ENCODE results near the gene ZSCAN22. TPM values are rescaled to one million over a fixed set of nuclear protein-coding genes. Genes with fewer than 3 reads are reported as not detected.

Gene ZSCAN22
- total and polyA plus RNA-seq, 2 of the 13 experiments (the other 11 are each of a cell fraction or from before 2014, with no cell fraction given): 2.5 to 3.5 TPM

DNA sequence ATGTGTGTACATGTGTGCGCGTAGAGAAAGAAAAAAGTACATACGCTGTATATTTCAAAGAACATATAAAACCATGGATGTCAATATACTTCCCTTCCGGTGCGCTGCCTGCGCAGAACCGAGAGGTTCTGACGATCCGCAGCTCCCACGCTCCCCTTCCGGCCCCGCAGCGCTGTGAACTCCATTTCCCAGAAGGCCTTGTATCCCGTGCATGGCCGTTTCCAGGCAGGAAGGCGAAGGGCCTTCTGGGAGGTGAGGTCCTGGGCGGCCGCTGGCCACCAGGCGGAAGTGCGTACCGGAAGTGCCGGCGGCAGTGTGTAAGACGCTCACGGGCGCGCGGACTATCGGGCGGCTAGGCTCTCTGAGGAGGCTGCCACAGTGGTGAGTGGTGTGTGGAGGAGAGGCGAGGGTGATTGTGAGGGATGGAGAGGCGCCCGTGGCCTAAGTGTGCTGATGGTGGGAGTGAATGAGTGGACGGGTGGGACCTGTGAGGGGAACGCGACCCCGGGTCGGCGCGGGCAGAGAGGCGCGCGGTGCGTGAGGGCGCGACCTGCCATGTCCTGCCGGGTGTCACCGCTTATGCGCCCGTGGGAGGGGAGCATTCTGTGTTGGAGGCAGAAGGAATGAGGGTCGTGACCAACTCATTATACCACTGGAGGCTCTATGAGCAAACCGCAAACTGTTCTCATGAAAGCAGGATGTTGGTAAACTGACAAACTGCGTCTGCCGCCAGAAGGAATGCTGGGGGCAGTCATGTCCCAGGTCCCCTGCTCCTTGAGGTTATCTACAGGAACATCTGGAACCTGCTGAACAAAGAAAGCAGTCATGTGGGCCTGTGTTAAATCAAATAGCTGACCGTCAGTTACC is 21.5 kb upstream of the ZSCAN22 start, which contains the start of gene ERVK3-1 (continued):
- TF ChIP-seq NR2F1 (CRISPR knock-in tag; IDR thresholded peaks at IDR 0.05): 0 out of 4 replicates have a peak, but pooled peaks of 1 of the 2 experiments have one; percentile 14
- TF ChIP-seq SAFB2 (CRISPR knock-in tag; IDR thresholded peaks at IDR 0.05; ENCODE audit: borderline replicate concordance, low read depth): no peak; the same call in 1 of the 2 replicates
- TF ChIP-seq, protein P1, sequence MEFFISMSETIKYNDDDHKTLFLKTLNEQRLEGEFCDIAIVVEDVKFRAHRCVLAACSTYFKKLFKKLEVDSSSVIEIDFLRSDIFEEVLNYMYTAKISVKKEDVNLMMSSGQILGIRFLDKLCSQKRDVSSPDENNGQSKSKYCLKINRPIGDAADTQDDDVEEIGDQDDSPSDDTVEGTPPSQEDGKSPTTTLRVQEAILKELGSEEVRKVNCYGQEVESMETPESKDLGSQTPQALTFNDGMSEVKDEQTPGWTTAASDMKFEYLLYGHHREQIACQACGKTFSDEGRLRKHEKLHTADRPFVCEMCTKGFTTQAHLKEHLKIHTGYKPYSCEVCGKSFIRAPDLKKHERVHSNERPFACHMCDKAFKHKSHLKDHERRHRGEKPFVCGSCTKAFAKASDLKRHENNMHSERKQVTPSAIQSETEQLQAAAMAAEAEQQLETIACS (CRISPR knock-in tag; IDR thresholded peaks at IDR 0.05): peak; percentile 79
- peak; percentile 73; the same call in 1 of the 2 replicates for TF ChIP-seq MIER3 (CRISPR knock-in tag; IDR thresholded peaks at IDR 0.05; ENCODE audit: borderline replicate concordance)
- TF ChIP-seq XRCC5 (optimal IDR thresholded peaks at IDR 0.05; ENCODE audit: low read length): peak; percentile 72
- no peak for TF ChIP-seq ZNF577 (CRISPR knock-in tag; IDR thresholded peaks at IDR 0.05; ENCODE audit: borderline replicate concordance, low read depth)
- TF ChIP-seq PAF1 (CRISPR knock-in tag; IDR thresholded peaks at IDR 0.05): 0 out of 2 replicates have a peak, but pooled peaks have one; percentile 63
- no peak for TF ChIP-seq ZNF775 (CRISPR knock-in tag; IDR thresholded peaks at IDR 0.05; ENCODE audit: borderline replicate concordance)
- no peak for TF ChIP-seq ZNF720 (CRISPR knock-in tag; IDR thresholded peaks at IDR 0.05)
- 0 out of 2 replicates have a peak, but pooled peaks have one; percentile 62 for TF ChIP-seq ZNF333 (CRISPR knock-in tag; IDR thresholded peaks at IDR 0.05; ENCODE audit: borderline replicate concordance)
- peak; percentile 56 for TF ChIP-seq ZC3H13 (CRISPR knock-in tag; IDR thresholded peaks at IDR 0.05)
- TF ChIP-seq, protein P2, sequence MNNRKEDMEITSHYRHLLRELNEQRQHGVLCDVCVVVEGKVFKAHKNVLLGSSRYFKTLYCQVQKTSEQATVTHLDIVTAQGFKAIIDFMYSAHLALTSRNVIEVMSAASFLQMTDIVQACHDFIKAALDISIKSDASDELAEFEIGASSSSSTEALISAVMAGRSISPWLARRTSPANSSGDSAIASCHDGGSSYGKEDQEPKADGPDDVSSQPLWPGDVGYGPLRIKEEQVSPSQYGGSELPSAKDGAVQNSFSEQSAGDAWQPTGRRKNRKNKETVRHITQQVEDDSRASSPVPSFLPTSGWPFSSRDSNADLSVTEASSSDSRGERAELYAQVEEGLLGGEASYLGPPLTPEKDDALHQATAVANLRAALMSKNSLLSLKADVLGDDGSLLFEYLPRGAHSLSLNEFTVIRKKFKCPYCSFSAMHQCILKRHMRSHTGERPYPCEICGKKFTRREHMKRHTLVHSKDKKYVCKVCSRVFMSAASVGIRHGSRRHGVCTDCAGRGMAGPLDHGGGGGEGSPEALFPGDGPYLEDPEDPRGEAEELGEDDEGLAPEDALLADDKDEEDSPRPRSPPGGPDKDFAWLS (CRISPR knock-in tag; IDR thresholded peaks at IDR 0.05; ENCODE audit: borderline replicate concordance): no peak
- TF ChIP-seq SAP130 (CRISPR knock-in tag; IDR thresholded peaks at IDR 0.05; ENCODE audit: low read depth): peak; percentile 99
- TF ChIP-seq ZNF367 (CRISPR knock-in tag; IDR thresholded peaks at IDR 0.05; ENCODE audit: borderline replicate concordance): no peak
- 0 out of 2 replicates have a peak, but pooled peaks have one; percentile 9 for TF ChIP-seq CAMTA2 (CRISPR knock-in tag; IDR thresholded peaks at IDR 0.05; ENCODE audit: borderline replicate concordance)
- 0 out of 2 replicates have a peak, but pooled peaks have one; percentile 22 for TF ChIP-seq ZNF317 (CRISPR knock-in tag; IDR thresholded peaks at IDR 0.05)
- TF ChIP-seq ZFP36L2 (CRISPR knock-in tag; IDR thresholded peaks at IDR 0.05): no peak
- TF ChIP-seq YY1 (IDR thresholded peaks at IDR 0.05; ENCODE audit: insufficient read depth, insufficient replicate concordance, low read depth, low read length): peak; percentile 86
- TF ChIP-seq ZBTB38 (CRISPR knock-in tag; IDR thresholded peaks at IDR 0.05): peak; percentile 80; the same call in 1 of the 2 replicates
- TF ChIP-seq ZFP37 (CRISPR knock-in tag; IDR thresholded peaks at IDR 0.05; ENCODE audit: borderline replicate concordance): 0 out of 2 replicates have a peak, but pooled peaks have one; percentile 40
- 0 out of 2 replicates have a peak, but pooled peaks have one; percentile 51 for TF ChIP-seq ARID2 (CRISPR knock-in tag; IDR thresholded peaks at IDR 0.05; ENCODE audit: borderline replicate concordance)
- TF ChIP-seq GATAD2A (CRISPR knock-in tag; IDR thresholded peaks at IDR 0.05): peak; percentile 56
- 0 out of 2 replicates have a peak, but pooled peaks have one; percentile 49 for TF ChIP-seq ZNF430 (CRISPR knock-in tag; IDR thresholded peaks at IDR 0.05)
- TF ChIP-seq ASH2L (IDR thresholded peaks at IDR 0.05; ENCODE audit: insufficient read length, low read depth, low read length): peak; percentile 91
- TF ChIP-seq IRX3 (CRISPR knock-in tag; IDR thresholded peaks at IDR 0.05; ENCODE audit: borderline replicate concordance, low read depth): peak; percentile 60; the same call in 1 of the 2 replicates
- peak; percentile 54; the same call in 1 of the 2 replicates for TF ChIP-seq ZFP62 (CRISPR knock-in tag; IDR thresholded peaks at IDR 0.05)
